GM23248 (cell line): ENCODE results near the gene RNF8. TPM values are rescaled to one million over a fixed set of nuclear protein-coding genes. Genes with fewer than 3 reads are reported as not detected.

Experiments
- DNase-seq: peaks from one replicate; pipeline ENCODE4 v3.0.0-alpha.2; 2015
- H2AFZ ChIP-seq: fragments of 200-600 bp; sonication (generic); 2 replicates; pipeline ENCODE4 v1.6.1; 2016; ENCODE audit warnings: antibody characterized with exemption
- H3F3A ChIP-seq: fragments of 200-600 bp; sonication (generic); 2 replicates; pipeline ENCODE4 v1.6.1; 2016; ENCODE audit warnings: mild to moderate bottlenecking, antibody characterized with exemption, mixed run types; ENCODE audit not compliant: insufficient read depth
- H3K27ac ChIP-seq: fragments of 200-600 bp; sonication (generic); 2 replicates; pipeline ENCODE4 v1.5.1; 2016; ENCODE audit warnings: mild to moderate bottlenecking
- H3K27me3 ChIP-seq: fragments of 200-600 bp; sonication (generic); replicated peaks from 2 replicates; pipeline ENCODE4 v1.6.1; 2016; ENCODE audit warnings: mild to moderate bottlenecking; ENCODE audit not compliant: insufficient read depth
- H3K36me3 ChIP-seq: fragments of 200-600 bp; sonication (generic); 2 replicates; pipeline ENCODE4 v1.6.1; 2016; ENCODE audit warnings: low read depth, mild to moderate bottlenecking
- H3K4me1 ChIP-seq: fragments of 200-600 bp; sonication (generic); 2 replicates; pipeline ENCODE4 v1.6.1; 2016; ENCODE audit warnings: mild to moderate bottlenecking; ENCODE audit not compliant: insufficient read depth
- H3K4me2 ChIP-seq: fragments of 200-600 bp; sonication (generic); one replicate; pipeline ENCODE4 v1.6.1; 2016; ENCODE audit warnings: mild to moderate bottlenecking; ENCODE audit not compliant: unreplicated experiment
- H3K4me3 ChIP-seq: fragments of 200-600 bp; sonication (generic); 2 replicates; pipeline ENCODE4 v1.5.1; 2016; ENCODE audit warnings: mild to moderate bottlenecking
- H3K79me2 ChIP-seq: fragments of 200-600 bp; sonication (generic); 2 replicates; pipeline ENCODE4 v1.6.1; 2016; ENCODE audit warnings: mild to moderate bottlenecking; ENCODE audit not compliant: insufficient read depth
- H3K9ac ChIP-seq: fragments of 200-600 bp; sonication (generic); 2 replicates; pipeline ENCODE4 v1.6.1; 2016; ENCODE audit warnings: mild to moderate bottlenecking
- H3K9me2 ChIP-seq: fragments of 200-600 bp; sonication (generic); 2 replicates; pipeline ENCODE4 v1.6.1; 2016; ENCODE audit warnings: mixed run types, mild to moderate bottlenecking, moderate library complexity; ENCODE audit not compliant: insufficient read depth
- H3K9me3 ChIP-seq: fragments of 200-600 bp; sonication (generic); one replicate; pipeline ENCODE4 v1.6.1; 2017; ENCODE audit warnings: low read depth
- H4K20me1 ChIP-seq: fragments of 200-600 bp; sonication (generic); 2 replicates; pipeline ENCODE4 v1.6.0; 2016; ENCODE audit not compliant: insufficient read depth
- EZH2 ChIP-seq: fragments of 200-600 bp; sonication (generic); IDR thresholded peaks from 2 replicates; pipeline ENCODE4 v1.6.1; 2018; ENCODE audit warnings: antibody characterized with exemption, mild to moderate bottlenecking; ENCODE audit not compliant: insufficient read depth, poor library complexity, severe bottlenecking
- EZH2phosphoT487 ChIP-seq: fragments of 200-600 bp; sonication (generic); IDR thresholded peaks from 2 replicates; pipeline ENCODE4 v1.6.1; 2018; ENCODE audit warnings: antibody characterized with exemption, moderate library complexity, mild to moderate bottlenecking, low read depth; ENCODE audit not compliant: insufficient read depth
- WGBS, 2 experiments: methylation state at CpG; one replicate each; pipeline ENCODE4 v1.1.6; 2015 to 2017; ENCODE audit warnings: low lambda C conversion rate in 2 of 2, low coverage in 1 of 2; ENCODE audit errors: missing lambda C conversion rate in 2 of 2; 5-methylcytosine and 5-hydroxymethylcytosine counted together
- in situ Hi-C: fragments of 300-500 bp; cut with MboI; formaldehyde crosslinking; loops from 2 replicates; pipeline ENCODE4 v1.15.0; 2020
- polyA plus RNA-seq: library from polyadenylated mRNA; unstranded; fragments of >200 nt; fragmentation: Nextera tagmentation; extraction: Ambion mirVana; gene quantifications from 2 replicates; pipeline ENCODE4 v1.2.1, GENCODE V29; 2016
- total RNA-seq: library from RNA; depleted of rRNA; stranded (reverse); fragments of >200 nt; shearing (Covaris generic); gene quantifications from 2 replicates; pipeline ENCODE4 v1.2.3, GENCODE V29; 2014

Gene RNF8
- total and polyA plus RNA-seq, 2 experiments from 2014 or later = 19.3 to 34.2 TPM

GRCh38 chr6:37391120-37391519, 37.3 kb downstream of the RNF8 start:
- 98 to 100% methylated on average over 2 of the region's 2 CpGs for WGBS, 2 experiments
- no peak for DNase-seq

GRCh38 chr6:37392821-37393220, 39.0 kb downstream of the RNF8 start:
- H4K20me1 ChIP-seq = no peaks in the 10 kb centered on the region
- peaks cover 17% of the 10 kb centered on the region; the same call in 1 of the 2 replicates for H3K36me3 ChIP-seq
- no peak overlapping the region for H3K4me3 ChIP-seq
- no peak overlapping the region for H2AFZ ChIP-seq
- DNase-seq = no peak
- no peaks in the 10 kb centered on the region for H3K4me1 ChIP-seq
- no peak overlapping the region for H3K4me2 ChIP-seq
- H3F3A ChIP-seq = 0 out of 2 replicates have a peak, but pooled peaks cover 7% of the 10 kb centered on the region
- no peak overlapping the region for H3K27ac ChIP-seq
- H3K9ac ChIP-seq = no peak overlapping the region
- H3K9me2 ChIP-seq = no peaks in the 10 kb centered on the region
- TF ChIP-seq EZH2 (no peak), EZH2phosphoT487 (no peak)
- no peaks in the 10 kb centered on the region for H3K27me3 ChIP-seq
- in situ Hi-C loops = no loop called here
- WGBS, 2 experiments = 100% methylated on average over 1 of the region's 1 CpG
- H3K79me2 ChIP-seq = no peaks in the 10 kb centered on the region
- H3K9me3 ChIP-seq = no peaks in the 10 kb centered on the region

More at GRCh38 chr6:37391120-37391519, 37.3 kb downstream of the RNF8 start:
- Histone ChIP-seq H3K4me3 (no peak overlapping the region), H4K20me1 (no peaks in the 10 kb centered on the region), H3K79me2 (no peaks in the 10 kb centered on the region), H3K4me2 (no peak overlapping the region), H3K9ac (no peak overlapping the region), H3K27me3 (no peaks in the 10 kb centered on the region), H3K36me3 (peaks cover 17% of the 10 kb centered on the region; the same call in 1 of the 2 replicates), H3K9me3 (no peaks in the 10 kb centered on the region), H2AFZ (no peak overlapping the region), H3K4me1 (no peaks in the 10 kb centered on the region), H3F3A (0 out of 2 replicates have a peak, but pooled peaks cover 7% of the 10 kb centered on the region), H3K27ac (no peak overlapping the region), H3K9me2 (no peaks in the 10 kb centered on the region)
- no peak for TF ChIP-seq EZH2phosphoT487
- TF ChIP-seq EZH2 = no peak
- in situ Hi-C loops = no loop called here

GRCh38 chr6:37393381-37393929, 39.7 kb downstream of the RNF8 start:
- Histone ChIP-seq H3K27me3 (no peaks in the 10 kb centered on the region), H3K9me3 (no peaks in the 10 kb centered on the region), H3K36me3 (peaks cover 17% of the 10 kb centered on the region; the same call in 1 of the 2 replicates), H3K4me2 (no peak overlapping the region), H3K4me3 (no peak overlapping the region), H3K27ac (no peak overlapping the region), H3K4me1 (no peaks in the 10 kb centered on the region), H3F3A (0 out of 2 replicates have a peak, but pooled peaks cover 7% of the 10 kb centered on the region), H3K79me2 (no peaks in the 10 kb centered on the region), H3K9me2 (no peaks in the 10 kb centered on the region), H2AFZ (no peak overlapping the region), H3K9ac (no peak overlapping the region), H4K20me1 (no peaks in the 10 kb centered on the region)
- WGBS, 2 experiments = 0 to 5% methylated on average over 1 of the region's 1 CpG
- TF ChIP-seq EZH2phosphoT487 (no peak), EZH2 (no peak)
- DNase-seq = no peak
- in situ Hi-C loops = no loop called here

- H3K4me2 ChIP-seq = no peak overlapping the region
- no peak overlapping the region for H3K27ac ChIP-seq
- no peak overlapping the region for H2AFZ ChIP-seq
- TF ChIP-seq EZH2phosphoT487 = no peak
- no peak for TF ChIP-seq EZH2
- H3F3A ChIP-seq = 0 out of 2 replicates have a peak, but pooled peaks cover 7% of the 10 kb centered on the region
- no peaks in the 10 kb centered on the region for H3K27me3 ChIP-seq
- no peak overlapping the region for H3K9ac ChIP-seq
- H3K4me3 ChIP-seq = no peak overlapping the region
- DNase-seq = peak; percentile 66
- H3K36me3 ChIP-seq = peaks cover 11% of the 10 kb centered on the region; the same call in 1 of the 2 replicates
- H3K79me2 ChIP-seq = no peaks in the 10 kb centered on the region
- WGBS, 2 experiments = 52 to 53% methylated on average over 4 of the region's 4 CpGs
- no peaks in the 10 kb centered on the region for H4K20me1 ChIP-seq
- no peaks in the 10 kb centered on the region for H3K4me1 ChIP-seq
- no peaks in the 10 kb centered on the region for H3K9me2 ChIP-seq
- in situ Hi-C loops = no loop called here
- H3K9me3 ChIP-seq = no peaks in the 10 kb centered on the region
Measured at GRCh38 chr6:37396571-37397180, 42.9 kb downstream of the RNF8 start.
